ENCODE results near the gene TRIM41. TPM values are rescaled to one million over a fixed set of nuclear protein-coding genes. Genes with fewer than 3 reads are reported as not detected.
A peak's percentile ranks its signal among the peaks of the same experiment; 100 is the strongest.

TRIM41 gene
- total and polyA plus RNA-seq, 2 experiments from 2014 or later: 6.2 to 8.7 TPM

DNA sequence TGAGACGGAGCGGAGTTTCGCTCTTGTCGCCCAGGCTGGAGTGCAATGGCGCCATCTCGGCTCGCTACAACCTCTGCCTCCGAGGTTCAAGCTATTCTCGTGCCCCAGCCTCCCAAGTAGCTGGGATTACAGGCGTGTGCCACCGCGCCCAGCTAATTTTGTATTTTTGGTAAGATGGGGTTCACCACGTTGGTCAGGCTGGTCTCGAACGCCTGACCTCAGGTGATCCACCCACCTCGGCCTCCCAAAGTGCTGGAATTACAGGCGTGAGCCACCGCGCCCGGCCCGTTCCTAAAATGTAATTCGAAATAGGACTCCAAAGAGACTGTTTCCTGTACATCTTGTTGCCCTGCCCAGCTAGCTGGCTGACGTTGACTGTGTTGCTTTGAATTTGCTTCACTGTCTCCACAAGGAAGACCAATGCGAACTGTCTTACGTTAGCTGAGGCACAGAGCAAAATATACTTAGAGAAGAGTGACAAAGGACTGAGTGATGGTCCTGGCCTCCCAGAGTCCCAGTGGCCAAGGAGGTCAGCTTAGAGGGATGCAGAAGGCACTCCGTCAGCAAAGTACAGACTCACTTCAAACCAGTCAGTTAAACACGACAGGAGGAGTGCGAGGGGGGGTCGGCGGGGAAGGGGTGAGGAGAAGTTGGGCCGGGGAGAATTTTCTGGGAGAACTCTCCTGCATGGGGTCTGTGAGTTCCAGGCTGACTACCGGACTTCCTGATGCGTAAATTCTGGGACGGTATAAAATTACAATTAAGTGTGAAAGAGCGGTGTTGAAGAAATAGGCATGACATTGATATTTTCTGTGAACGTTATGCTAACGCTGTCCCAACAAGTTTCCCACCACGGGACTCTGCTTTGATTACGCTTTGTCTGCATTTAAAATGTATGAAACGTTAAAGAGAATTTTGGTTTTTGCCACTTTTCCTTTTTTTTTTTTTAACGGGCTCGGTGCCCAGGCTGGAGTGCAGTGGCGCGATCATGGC is 6.8 kb upstream of the TRIM41 start:
- H3K4me3 Mint-ChIP-seq: peak overlapping the region; percentile 83
- Histone ChIP-seq H3K27ac (ENCODE audit: low read depth) (no peak overlapping the region), H3K4me1 (ENCODE audit: insufficient read depth) (peaks cover 3% of the 10 kb centered on the region; the same call in 1 of the 2 replicates), H2AFZ (peak overlapping the region; percentile 76; the same call in 1 of the 2 replicates), H3K9me2 (ENCODE audit: insufficient read depth) (no peaks in the 10 kb centered on the region), H3K36me3 (ENCODE audit: insufficient read depth) (no peaks in the 10 kb centered on the region), H3K4me2 (peak overlapping the region; percentile 84), H3K27me3 (ENCODE audit: insufficient read depth) (peaks cover 12% of the 10 kb centered on the region), H3F3A (replicated peaks; ENCODE audit: low read depth) (peaks cover 17% of the 10 kb centered on the region), H3K79me2 (replicated peaks; ENCODE audit: insufficient read depth) (no peaks in the 10 kb centered on the region), H4K20me1 (replicated peaks; ENCODE audit: insufficient read depth) (no peaks in the 10 kb centered on the region; the same call in 1 of the 2 replicates), H3K4me3 (peak overlapping the region; percentile 63)
- peaks cover 4% of the 10 kb centered on the region; the same call in 1 of the 3 replicates for H3K36me3 Mint-ChIP-seq (ENCODE audit: low read depth)
- DNase-seq (ENCODE audit: low spot score): peak; percentile 37
- peaks cover 13% of the 10 kb centered on the region for H3K4me1 Mint-ChIP-seq
- TF ChIP-seq, protein P1, sequence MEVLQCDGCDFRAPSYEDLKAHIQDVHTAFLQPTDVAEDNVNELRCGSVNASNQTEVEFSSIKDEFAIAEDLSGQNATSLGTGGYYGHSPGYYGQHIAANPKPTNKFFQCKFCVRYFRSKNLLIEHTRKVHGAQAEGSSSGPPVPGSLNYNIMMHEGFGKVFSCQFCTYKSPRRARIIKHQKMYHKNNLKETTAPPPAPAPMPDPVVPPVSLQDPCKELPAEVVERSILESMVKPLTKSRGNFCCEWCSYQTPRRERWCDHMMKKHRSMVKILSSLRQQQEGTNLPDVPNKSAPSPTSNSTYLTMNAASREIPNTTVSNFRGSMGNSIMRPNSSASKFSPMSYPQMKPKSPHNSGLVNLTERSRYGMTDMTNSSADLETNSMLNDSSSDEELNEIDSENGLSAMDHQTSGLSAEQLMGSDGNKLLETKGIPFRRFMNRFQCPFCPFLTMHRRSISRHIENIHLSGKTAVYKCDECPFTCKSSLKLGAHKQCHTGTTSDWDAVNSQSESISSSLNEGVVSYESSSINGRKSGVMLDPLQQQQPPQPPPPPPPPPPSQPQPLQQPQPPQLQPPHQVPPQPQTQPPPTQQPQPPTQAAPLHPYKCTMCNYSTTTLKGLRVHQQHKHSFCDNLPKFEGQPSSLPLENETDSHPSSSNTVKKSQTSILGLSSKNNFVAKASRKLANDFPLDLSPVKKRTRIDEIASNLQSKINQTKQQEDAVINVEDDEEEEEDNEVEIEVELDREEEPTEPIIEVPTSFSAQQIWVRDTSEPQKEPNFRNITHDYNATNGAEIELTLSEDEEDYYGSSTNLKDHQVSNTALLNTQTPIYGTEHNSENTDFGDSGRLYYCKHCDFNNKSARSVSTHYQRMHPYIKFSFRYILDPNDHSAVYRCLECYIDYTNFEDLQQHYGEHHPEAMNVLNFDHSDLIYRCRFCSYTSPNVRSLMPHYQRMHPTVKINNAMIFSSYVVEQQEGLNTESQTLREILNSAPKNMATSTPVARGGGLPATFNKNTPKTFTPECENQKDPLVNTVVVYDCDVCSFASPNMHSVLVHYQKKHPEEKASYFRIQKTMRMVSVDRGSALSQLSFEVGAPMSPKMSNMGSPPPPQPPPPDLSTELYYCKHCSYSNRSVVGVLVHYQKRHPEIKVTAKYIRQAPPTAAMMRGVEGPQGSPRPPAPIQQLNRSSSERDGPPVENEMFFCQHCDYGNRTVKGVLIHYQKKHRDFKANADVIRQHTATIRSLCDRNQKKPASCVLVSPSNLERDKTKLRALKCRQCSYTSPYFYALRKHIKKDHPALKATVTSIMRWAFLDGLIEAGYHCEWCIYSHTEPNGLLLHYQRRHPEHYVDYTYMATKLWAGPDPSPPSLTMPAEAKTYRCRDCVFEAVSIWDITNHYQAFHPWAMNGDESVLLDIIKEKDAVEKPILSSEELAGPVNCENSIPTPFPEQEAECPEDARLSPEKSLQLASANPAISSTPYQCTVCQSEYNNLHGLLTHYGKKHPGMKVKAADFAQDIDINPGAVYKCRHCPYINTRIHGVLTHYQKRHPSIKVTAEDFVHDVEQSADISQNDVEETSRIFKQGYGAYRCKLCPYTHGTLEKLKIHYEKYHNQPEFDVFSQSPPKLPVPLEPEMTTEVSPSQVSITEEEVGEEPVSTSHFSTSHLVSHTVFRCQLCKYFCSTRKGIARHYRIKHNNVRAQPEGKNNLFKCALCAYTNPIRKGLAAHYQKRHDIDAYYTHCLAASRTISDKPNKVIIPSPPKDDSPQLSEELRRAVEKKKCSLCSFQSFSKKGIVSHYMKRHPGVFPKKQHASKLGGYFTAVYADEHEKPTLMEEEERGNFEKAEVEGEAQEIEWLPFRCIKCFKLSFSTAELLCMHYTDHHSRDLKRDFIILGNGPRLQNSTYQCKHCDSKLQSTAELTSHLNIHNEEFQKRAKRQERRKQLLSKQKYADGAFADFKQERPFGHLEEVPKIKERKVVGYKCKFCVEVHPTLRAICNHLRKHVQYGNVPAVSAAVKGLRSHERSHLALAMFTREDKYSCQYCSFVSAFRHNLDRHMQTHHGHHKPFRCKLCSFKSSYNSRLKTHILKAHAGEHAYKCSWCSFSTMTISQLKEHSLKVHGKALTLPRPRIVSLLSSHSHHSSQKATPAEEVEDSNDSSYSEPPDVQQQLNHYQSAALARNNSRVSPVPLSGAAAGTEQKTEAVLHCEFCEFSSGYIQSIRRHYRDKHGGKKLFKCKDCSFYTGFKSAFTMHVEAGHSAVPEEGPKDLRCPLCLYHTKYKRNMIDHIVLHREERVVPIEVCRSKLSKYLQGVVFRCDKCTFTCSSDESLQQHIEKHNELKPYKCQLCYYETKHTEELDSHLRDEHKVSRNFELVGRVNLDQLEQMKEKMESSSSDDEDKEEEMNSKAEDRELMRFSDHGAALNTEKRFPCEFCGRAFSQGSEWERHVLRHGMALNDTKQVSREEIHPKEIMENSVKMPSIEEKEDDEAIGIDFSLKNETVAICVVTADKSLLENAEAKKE (CRISPR knock-in tag; IDR thresholded peaks at IDR 0.05): no peak
- TF ChIP-seq STAT1 (IDR thresholded peaks at IDR 0.05; ENCODE audit: unreplicated experiment): no peak
- TF ChIP-seq, protein P2, sequence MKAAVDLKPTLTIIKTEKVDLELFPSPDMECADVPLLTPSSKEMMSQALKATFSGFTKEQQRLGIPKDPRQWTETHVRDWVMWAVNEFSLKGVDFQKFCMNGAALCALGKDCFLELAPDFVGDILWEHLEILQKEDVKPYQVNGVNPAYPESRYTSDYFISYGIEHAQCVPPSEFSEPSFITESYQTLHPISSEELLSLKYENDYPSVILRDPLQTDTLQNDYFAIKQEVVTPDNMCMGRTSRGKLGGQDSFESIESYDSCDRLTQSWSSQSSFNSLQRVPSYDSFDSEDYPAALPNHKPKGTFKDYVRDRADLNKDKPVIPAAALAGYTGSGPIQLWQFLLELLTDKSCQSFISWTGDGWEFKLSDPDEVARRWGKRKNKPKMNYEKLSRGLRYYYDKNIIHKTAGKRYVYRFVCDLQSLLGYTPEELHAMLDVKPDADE (IDR thresholded peaks at IDR 0.05): no peak
- no peak for TF ChIP-seq NANOG (IDR thresholded peaks at IDR 0.05; ENCODE audit: borderline replicate concordance)
- TF ChIP-seq POLR2AphosphoS5 (IDR thresholded peaks at IDR 0.05; ENCODE audit: low read depth): no peak
- TF ChIP-seq ZNF331 (CRISPR knock-in tag; IDR thresholded peaks at IDR 0.05; ENCODE audit: low read depth): no peak
- TF ChIP-seq, protein P3, sequence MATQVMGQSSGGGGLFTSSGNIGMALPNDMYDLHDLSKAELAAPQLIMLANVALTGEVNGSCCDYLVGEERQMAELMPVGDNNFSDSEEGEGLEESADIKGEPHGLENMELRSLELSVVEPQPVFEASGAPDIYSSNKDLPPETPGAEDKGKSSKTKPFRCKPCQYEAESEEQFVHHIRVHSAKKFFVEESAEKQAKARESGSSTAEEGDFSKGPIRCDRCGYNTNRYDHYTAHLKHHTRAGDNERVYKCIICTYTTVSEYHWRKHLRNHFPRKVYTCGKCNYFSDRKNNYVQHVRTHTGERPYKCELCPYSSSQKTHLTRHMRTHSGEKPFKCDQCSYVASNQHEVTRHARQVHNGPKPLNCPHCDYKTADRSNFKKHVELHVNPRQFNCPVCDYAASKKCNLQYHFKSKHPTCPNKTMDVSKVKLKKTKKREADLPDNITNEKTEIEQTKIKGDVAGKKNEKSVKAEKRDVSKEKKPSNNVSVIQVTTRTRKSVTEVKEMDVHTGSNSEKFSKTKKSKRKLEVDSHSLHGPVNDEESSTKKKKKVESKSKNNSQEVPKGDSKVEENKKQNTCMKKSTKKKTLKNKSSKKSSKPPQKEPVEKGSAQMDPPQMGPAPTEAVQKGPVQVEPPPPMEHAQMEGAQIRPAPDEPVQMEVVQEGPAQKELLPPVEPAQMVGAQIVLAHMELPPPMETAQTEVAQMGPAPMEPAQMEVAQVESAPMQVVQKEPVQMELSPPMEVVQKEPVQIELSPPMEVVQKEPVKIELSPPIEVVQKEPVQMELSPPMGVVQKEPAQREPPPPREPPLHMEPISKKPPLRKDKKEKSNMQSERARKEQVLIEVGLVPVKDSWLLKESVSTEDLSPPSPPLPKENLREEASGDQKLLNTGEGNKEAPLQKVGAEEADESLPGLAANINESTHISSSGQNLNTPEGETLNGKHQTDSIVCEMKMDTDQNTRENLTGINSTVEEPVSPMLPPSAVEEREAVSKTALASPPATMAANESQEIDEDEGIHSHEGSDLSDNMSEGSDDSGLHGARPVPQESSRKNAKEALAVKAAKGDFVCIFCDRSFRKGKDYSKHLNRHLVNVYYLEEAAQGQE (IDR thresholded peaks at IDR 0.05; ENCODE audit: unreplicated experiment): no peak
- no peak for TF ChIP-seq CREB1 (CRISPR knock-in tag; IDR thresholded peaks at IDR 0.05; ENCODE audit: low read depth)
- H3K9me3 Mint-ChIP-seq: peaks cover 6% of the 10 kb centered on the region; the same call in 2 of the 3 replicates
- no peak overlapping the region for H3K27ac Mint-ChIP-seq
- peaks cover 42% of the 10 kb centered on the region for H3K27me3 Mint-ChIP-seq (ENCODE audit: insufficient read depth, low read depth, poor library complexity)
- ATAC-seq: no peak

Measured in GM23338 (cell line).